GM12892 (cell line): ENCODE measurements around the gene CTBP2.

ENCODE experiments used
- POLR2AphosphoS5 ChIP-seq: IDR thresholded peaks from 2 replicates; pipeline ENCODE4 v1.6.1; 2011; ENCODE audit warnings: low read depth, low read length, control low read depth
- TAF1 ChIP-seq: IDR thresholded peaks from 2 replicates; pipeline ENCODE4 v1.6.1; 2011; ENCODE audit warnings: low read depth, mild to moderate bottlenecking, control low read depth, low read length, borderline replicate concordance

- TF ChIP-seq TAF1 (no peak), POLR2AphosphoS5 (no peak)
These were observed 127.8 kb downstream of the CTBP2 start for GRCh38 chr10:125032474-125033020.
